Nephron (organoid): ENCODE results near the gene FAM193B.
A peak's percentile ranks its signal among the peaks of the same experiment; 100 is the strongest.

ENCODE experiments used
- H3K27ac Mint-ChIP-seq, 3 experiments: 2 replicates each; pipeline ENCODE4 v1.8.0; 2020; ENCODE audit warnings: mixed read lengths in 3 of 3, mild to moderate bottlenecking in 2 of 3, moderate library complexity in 1 of 3
- H3K27me3 Mint-ChIP-seq: 2 replicates; pipeline ENCODE4 v1.8.0; 2021; ENCODE audit warnings: low read depth, mild to moderate bottlenecking, moderate library complexity, mixed read lengths
- H3K36me3 Mint-ChIP-seq: 2 replicates; pipeline ENCODE4 v1.8.0; 2020; ENCODE audit warnings: low read depth, mixed read lengths
- H3K4me1 Mint-ChIP-seq: 2 replicates; pipeline ENCODE4 v1.8.0; 2020; ENCODE audit warnings: mixed read lengths
- H3K4me3 Mint-ChIP-seq, 3 experiments: 2 replicates each; pipeline ENCODE4 v1.8.0; 2020; ENCODE audit warnings: mild to moderate bottlenecking in 3 of 3, mixed read lengths in 3 of 3, moderate library complexity in 2 of 3
- H3K9me3 Mint-ChIP-seq: 2 replicates; pipeline ENCODE4 v1.8.0; 2020; ENCODE audit warnings: mixed read lengths
- CTCF ChIP-seq, 3 experiments: fragments of 200-600 bp; sonication (generic); IDR thresholded peaks; one replicate each; pipeline ENCODE4 v1.5.0; 2021; ENCODE audit warnings: antibody characterized with exemption in 3 of 3; ENCODE audit not compliant: unreplicated experiment in 3 of 3

Gene FAM193B

DNA sequence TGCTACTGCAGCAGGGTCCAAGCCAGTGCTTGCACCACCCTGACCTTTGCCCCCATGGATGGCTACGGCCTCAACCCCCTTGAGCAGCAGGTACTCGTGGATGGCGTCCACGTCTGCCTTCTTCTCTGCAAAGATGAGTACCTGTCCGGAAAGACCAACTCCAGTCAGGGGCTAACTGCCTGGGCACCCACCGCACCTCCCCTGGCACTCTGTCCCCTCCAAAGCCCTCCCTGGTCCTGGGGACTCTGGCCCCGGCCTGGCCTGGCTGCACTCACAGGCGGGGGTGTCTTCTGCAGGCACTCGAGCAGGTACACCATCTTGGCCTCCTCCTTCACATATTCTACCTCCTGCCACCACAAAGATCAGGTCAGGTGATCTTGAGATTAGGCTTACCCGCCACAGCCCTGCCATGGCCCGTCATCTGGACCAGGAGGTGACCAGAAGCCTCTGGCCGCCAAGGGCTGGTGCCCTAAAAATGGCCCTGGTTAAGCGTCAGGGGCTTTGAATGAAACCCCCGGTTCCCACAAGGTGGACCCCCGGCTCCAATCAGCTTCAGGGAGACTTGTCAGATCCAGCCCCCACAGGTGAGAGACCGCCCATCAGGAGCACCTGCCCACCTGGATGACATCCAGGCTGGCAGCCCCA lies 41.5 kb downstream of the FAM193B start:
- TF ChIP-seq CTCF (IDR thresholded peaks at IDR 0.05; ENCODE audit: unreplicated experiment in 3 of 3) = no peak
- Mint-ChIP-seq H3K4me1 (peaks cover 20% of the 10 kb centered on the region), H3K4me3 (peak overlapping the region; percentile 32 to 48 (median 44)), H3K36me3 (peaks cover 44% of the 10 kb centered on the region), H3K9me3 (no peaks in the 10 kb centered on the region), H3K27ac (no peak overlapping the region), H3K27me3 (peaks cover under 1% of the 10 kb centered on the region)

GRCh38 chr5:177511796-177512675 lies 42.3 kb downstream of the FAM193B start:
- peaks cover 52% of the 10 kb centered on the region for H3K36me3 Mint-ChIP-seq
- H3K4me3 Mint-ChIP-seq = no peak overlapping the region
- H3K27me3 Mint-ChIP-seq = peaks cover 4% of the 10 kb centered on the region
- no peak overlapping the region for H3K27ac Mint-ChIP-seq
- H3K4me1 Mint-ChIP-seq = peaks cover 19% of the 10 kb centered on the region
- TF ChIP-seq CTCF (IDR thresholded peaks at IDR 0.05; ENCODE audit: unreplicated experiment in 3 of 3) = no peak
- H3K9me3 Mint-ChIP-seq = no peaks in the 10 kb centered on the region

DNA sequence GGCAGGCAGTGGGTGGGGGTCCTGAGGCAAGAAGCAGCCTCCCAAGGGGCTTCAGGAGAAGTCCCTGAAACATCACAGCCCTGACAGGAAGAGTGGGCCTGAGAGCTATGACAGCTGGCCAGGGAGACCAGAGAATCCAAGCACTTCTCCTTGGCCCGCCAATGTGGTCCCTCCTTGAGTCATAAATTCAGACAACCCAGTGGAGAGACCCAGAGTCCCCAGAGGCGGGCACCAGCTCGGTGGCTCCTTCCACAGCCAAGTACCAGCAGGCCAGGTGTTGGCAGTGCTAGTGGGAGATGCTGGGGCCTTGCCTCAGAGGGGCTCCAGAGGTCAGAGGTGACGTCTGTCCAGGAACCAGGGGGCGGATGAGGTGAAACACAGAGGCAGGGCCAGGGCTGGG lies 43.2 kb downstream of the FAM193B start:
- H3K36me3 Mint-ChIP-seq = peaks cover 48% of the 10 kb centered on the region
- H3K4me3 Mint-ChIP-seq = peak overlapping the region in 1 of 3 experiments; percentile 24
- no peak for TF ChIP-seq CTCF (IDR thresholded peaks at IDR 0.05; ENCODE audit: unreplicated experiment in 3 of 3)
- peaks cover 4% of the 10 kb centered on the region for H3K27me3 Mint-ChIP-seq
- H3K4me1 Mint-ChIP-seq = peaks cover 15% of the 10 kb centered on the region
- no peaks in the 10 kb centered on the region for H3K9me3 Mint-ChIP-seq
- H3K27ac Mint-ChIP-seq = no peak overlapping the region

DNA sequence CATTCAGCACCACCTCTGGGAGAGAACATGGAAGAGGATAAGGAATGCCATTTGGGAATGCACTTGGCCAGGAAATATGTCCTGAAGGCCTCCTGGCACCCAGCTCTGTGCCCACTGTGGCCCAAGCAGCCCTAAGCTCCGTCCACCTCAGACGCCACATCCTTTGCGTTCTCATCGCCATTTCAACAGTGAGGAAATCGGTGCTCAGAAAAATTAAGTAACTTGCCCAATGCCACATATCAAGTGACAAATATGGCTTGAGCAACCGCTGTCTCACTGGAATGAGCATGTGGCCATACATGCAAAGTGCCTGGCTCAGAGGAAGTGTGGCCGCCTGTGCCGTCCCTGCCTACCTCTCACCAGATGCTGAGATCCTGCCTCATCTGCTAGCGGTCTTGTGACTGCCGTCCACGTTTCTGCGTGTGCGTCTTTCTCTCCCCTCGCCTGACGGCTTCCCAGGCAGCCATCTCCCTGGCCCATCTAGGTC lies 43.8 kb downstream of the FAM193B start:
- peak overlapping the region in 1 of 3 experiments; percentile 24 for H3K4me3 Mint-ChIP-seq
- no peaks in the 10 kb centered on the region for H3K9me3 Mint-ChIP-seq
- peaks cover 13% of the 10 kb centered on the region for H3K4me1 Mint-ChIP-seq
- no peak for TF ChIP-seq CTCF (IDR thresholded peaks at IDR 0.05; ENCODE audit: unreplicated experiment in 3 of 3)
- no peak overlapping the region for H3K27ac Mint-ChIP-seq
- peaks cover 46% of the 10 kb centered on the region for H3K36me3 Mint-ChIP-seq
- H3K27me3 Mint-ChIP-seq = peaks cover 4% of the 10 kb centered on the region

DNA sequence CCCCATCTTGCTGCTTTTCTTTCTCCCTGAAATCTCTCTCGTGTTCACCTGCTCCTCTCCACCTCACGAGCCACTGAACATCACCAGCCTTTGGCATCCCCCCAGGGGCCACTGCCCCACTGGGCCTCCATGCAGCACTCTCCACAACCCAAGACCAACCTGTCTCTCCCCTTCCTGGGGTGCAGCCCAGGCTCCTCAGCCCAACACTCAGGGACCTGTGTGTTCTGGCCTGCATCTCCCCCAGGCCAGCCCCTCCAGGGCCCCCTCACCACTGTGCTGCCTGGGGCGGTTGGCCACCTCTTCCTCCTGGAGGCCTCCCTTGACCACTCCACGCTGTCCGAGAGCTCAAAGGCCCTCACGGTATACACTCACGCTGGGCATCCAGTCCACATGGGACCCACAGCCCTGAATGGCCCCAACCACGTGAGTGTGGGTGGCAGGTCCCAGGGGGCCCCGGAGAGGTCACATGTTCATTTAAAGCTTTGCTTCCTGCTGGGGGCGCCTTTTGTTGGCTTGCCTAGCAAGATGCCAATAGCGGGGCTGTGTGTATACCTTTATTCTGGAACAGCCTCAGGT lies 44.3 kb downstream of the FAM193B start:
- Mint-ChIP-seq H3K4me3 (peak overlapping the region in 2 of 3 experiments; percentile 51 to 62), H3K4me1 (peaks cover 10% of the 10 kb centered on the region), H3K27me3 (peaks cover 4% of the 10 kb centered on the region), H3K9me3 (no peaks in the 10 kb centered on the region), H3K36me3 (peaks cover 41% of the 10 kb centered on the region), H3K27ac (peak overlapping the region in 1 of 3 experiments; percentile 59)
- TF ChIP-seq CTCF (IDR thresholded peaks at IDR 0.05; ENCODE audit: unreplicated experiment in 3 of 3) = no peak
